CD8-positive, alpha-beta memory T cell (primary cell): ENCODE data around the gene ANKK1. TPM values are rescaled to one million over a fixed set of nuclear protein-coding genes. Genes with fewer than 3 reads are reported as not detected.

ENCODE experiments used
- CTCF ChIA-PET: fragments of 350-600 bp; sonication (Branson Sonifier 250); formaldehyde crosslinking; loops from one replicate; lab custom pipeline; 2021; ENCODE audit warnings: antibody characterized with exemption; lab: Charles Lee
- POLR2A ChIA-PET: fragments of 350-600 bp; sonication (Branson Sonifier 250); formaldehyde crosslinking; loops from one replicate; lab custom pipeline; 2021; ENCODE audit warnings: antibody characterized with exemption; lab: Charles Lee
- DNase-seq, 5 donors: peaks; one replicate each; pipeline versions ENCODE4 v3.0.0 to v3.0.0-alpha.2; 2020 to 2022; ENCODE audit warnings: mixed read lengths in 1 of 5
- H3K27ac ChIP-seq: one replicate; pipeline ENCODE4 v1.7.0; 2013; ENCODE audit warnings: low read depth, mild to moderate bottlenecking, low read length, moderate library complexity
- H3K27me3 ChIP-seq: 2 replicates; pipeline ENCODE4 v1.7.0; 2013; ENCODE audit warnings: low read length, mild to moderate bottlenecking; ENCODE audit not compliant: insufficient read depth, poor library complexity, severe bottlenecking
- H3K36me3 ChIP-seq: 2 replicates; pipeline ENCODE4 v1.7.0; 2013; ENCODE audit warnings: mild to moderate bottlenecking, low read length, moderate library complexity; ENCODE audit not compliant: insufficient read depth
- H3K4me1 ChIP-seq: 2 replicates; pipeline ENCODE4 v1.7.0; 2013; ENCODE audit warnings: mild to moderate bottlenecking, low read length, moderate library complexity; ENCODE audit not compliant: insufficient read depth
- H3K4me3 ChIP-seq: 2 replicates; pipeline ENCODE4 v1.7.0; 2013; ENCODE audit warnings: mild to moderate bottlenecking, low read length
- H3K9me3 ChIP-seq: 2 replicates; pipeline ENCODE4 v1.7.0; 2013; ENCODE audit warnings: mild to moderate bottlenecking, low read length
- H3K27ac Mint-ChIP-seq, 8 donors: one replicate each; pipeline ENCODE4 v1.8.0; 2020 to 2021; ENCODE audit warnings: mixed read lengths in 8 of 8, mild to moderate bottlenecking in 6 of 8, inconsistent platforms in 3 of 8, moderate library complexity in 3 of 8
- H3K27me3 Mint-ChIP-seq, 2 donors: one replicate each; pipeline ENCODE4 v1.8.0; 2020 to 2021; ENCODE audit warnings: mixed read lengths in 2 of 2, mild to moderate bottlenecking in 1 of 2, moderate library complexity in 1 of 2
- H3K36me3 Mint-ChIP-seq, 3 donors: one replicate each; pipeline ENCODE4 v1.8.0; 2020 to 2021; ENCODE audit warnings: mixed read lengths in 3 of 3, inconsistent platforms in 1 of 3, mild to moderate bottlenecking in 1 of 3
- H3K4me1 Mint-ChIP-seq, 3 donors: one replicate each; pipeline ENCODE4 v1.8.0; 2020 to 2021; ENCODE audit warnings: mixed read lengths in 3 of 3, inconsistent platforms in 1 of 3, mild to moderate bottlenecking in 1 of 3
- H3K4me3 Mint-ChIP-seq, 7 donors: one replicate each; pipeline ENCODE4 v1.8.0; 2020 to 2021; ENCODE audit warnings: mixed read lengths in 7 of 7, mild to moderate bottlenecking in 6 of 7, moderate library complexity in 4 of 7, inconsistent platforms in 2 of 7
- H3K9me3 Mint-ChIP-seq, 5 donors: one replicate each; pipeline ENCODE4 v1.8.0; 2020 to 2022; ENCODE audit warnings: mixed read lengths in 5 of 5, mild to moderate bottlenecking in 3 of 5, moderate library complexity in 2 of 5, inconsistent platforms in 1 of 5
- polyA plus RNA-seq: library from polyadenylated mRNA; unstranded; fragments of 300-500 nt; fragmentation: Illumina TruSeq; gene quantifications from one replicate; pipeline ENCODE4 v1.2.3, GENCODE V29; 2021
- total RNA-seq, 2 experiments: library from RNA; stranded (reverse); gene quantifications; one replicate each; pipeline ENCODE4 v1.2.3, GENCODE V29; 2021

The ANKK1 gene
- total and polyA plus RNA-seq, 3 experiments from 2014 or later: 0.08 to 0.57 (median 0.42) TPM

- H3K27me3 ChIP-seq: no peaks in the 10 kb centered on the region
- Mint-ChIP-seq H3K4me3 (no peak overlapping the region), H3K27ac (no peak overlapping the region), H3K36me3 (no peaks in the 10 kb centered on the region), H3K27me3 (peaks cover 1 to 3% of the 10 kb centered on the region in 2 donors), H3K4me1 (no peaks in the 10 kb centered on the region), H3K9me3 (no peaks in the 10 kb centered on the region)
- H3K27ac ChIP-seq: no peak overlapping the region
- POLR2A ChIA-PET: no interaction called here
- H3K4me3 ChIP-seq: no peak overlapping the region
- H3K9me3 ChIP-seq: no peaks in the 10 kb centered on the region
- CTCF ChIA-PET: no interaction called here
- DNase-seq: no peak
- no peaks in the 10 kb centered on the region for H3K36me3 ChIP-seq
- no peaks in the 10 kb centered on the region for H3K4me1 ChIP-seq
These were observed 18.3 kb downstream of the ANKK1 start for GRCh38 chr11:113405724-113406478.

GRCh38 chr11:113407163-113407562, 19.6 kb downstream of the ANKK1 start:
- Mint-ChIP-seq H3K27me3 (peaks cover 1 to 12% of the 10 kb centered on the region in 2 donors), H3K9me3 (no peaks in the 10 kb centered on the region), H3K36me3 (no peaks in the 10 kb centered on the region), H3K4me1 (no peaks in the 10 kb centered on the region), H3K4me3 (no peak overlapping the region), H3K27ac (no peak overlapping the region)
- H3K4me1 ChIP-seq: no peaks in the 10 kb centered on the region
- no peaks in the 10 kb centered on the region for H3K36me3 ChIP-seq
- H3K27ac ChIP-seq: no peak overlapping the region
- H3K27me3 ChIP-seq: no peaks in the 10 kb centered on the region
- ChIA-PET CTCF (no interaction called here), POLR2A (no interaction called here)
- H3K4me3 ChIP-seq: no peak overlapping the region
- no peak for DNase-seq
- H3K9me3 ChIP-seq: no peaks in the 10 kb centered on the region

GRCh38 chr11:113408206-113408605, 20.6 kb downstream of the ANKK1 start:
- H3K36me3 ChIP-seq: no peaks in the 10 kb centered on the region
- H3K9me3 ChIP-seq: no peaks in the 10 kb centered on the region
- H3K27ac Mint-ChIP-seq: no peak overlapping the region
- no peaks in the 10 kb centered on the region for H3K27me3 ChIP-seq
- no peak overlapping the region for H3K4me3 Mint-ChIP-seq
- ChIA-PET CTCF (no interaction called here), POLR2A (no interaction called here)
- no peak overlapping the region for H3K27ac ChIP-seq
- H3K27me3 Mint-ChIP-seq: peaks cover 0 to 12% of the 10 kb centered on the region in 2 donors
- no peak for DNase-seq
- no peak overlapping the region for H3K4me3 ChIP-seq
- H3K4me1 ChIP-seq: no peaks in the 10 kb centered on the region
- H3K4me1 Mint-ChIP-seq: no peaks in the 10 kb centered on the region
- no peaks in the 10 kb centered on the region for H3K36me3 Mint-ChIP-seq
- no peaks in the 10 kb centered on the region for H3K9me3 Mint-ChIP-seq

DNA sequence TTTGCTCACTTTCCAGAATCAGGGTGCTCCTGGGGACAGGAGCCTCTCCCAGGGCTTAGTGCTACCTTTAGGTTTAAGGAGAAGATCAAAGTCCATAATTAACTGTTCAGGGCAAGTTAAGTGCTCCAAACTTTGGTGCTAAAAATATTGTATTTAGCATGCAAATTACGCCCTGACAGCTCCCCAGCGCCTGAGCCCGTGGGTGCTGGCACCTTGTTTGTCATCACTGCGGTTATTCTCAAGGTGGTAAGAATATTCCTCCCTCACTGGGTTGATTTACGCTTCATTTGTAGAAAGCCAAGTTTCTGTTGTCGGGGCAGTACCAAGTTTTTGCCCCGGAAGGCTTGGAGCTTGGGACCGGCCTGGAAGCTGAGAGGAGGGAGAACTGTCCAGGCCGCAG, 21.3 kb downstream of the ANKK1 start:
- no peak overlapping the region for H3K4me3 ChIP-seq
- H3K36me3 ChIP-seq: no peaks in the 10 kb centered on the region
- ChIA-PET POLR2A (no interaction called here), CTCF (no interaction called here)
- DNase-seq: no peak
- H3K4me1 ChIP-seq: no peaks in the 10 kb centered on the region
- no peak overlapping the region for H3K4me3 Mint-ChIP-seq
- H3K36me3 Mint-ChIP-seq: no peaks in the 10 kb centered on the region
- no peak overlapping the region for H3K27ac ChIP-seq
- H3K27me3 Mint-ChIP-seq: peaks cover 0 to 12% of the 10 kb centered on the region in 2 donors
- no peaks in the 10 kb centered on the region for H3K9me3 ChIP-seq
- H3K9me3 Mint-ChIP-seq: no peaks in the 10 kb centered on the region
- H3K27ac Mint-ChIP-seq: no peak overlapping the region
- H3K27me3 ChIP-seq: no peaks in the 10 kb centered on the region
- H3K4me1 Mint-ChIP-seq: no peaks in the 10 kb centered on the region

DNA sequence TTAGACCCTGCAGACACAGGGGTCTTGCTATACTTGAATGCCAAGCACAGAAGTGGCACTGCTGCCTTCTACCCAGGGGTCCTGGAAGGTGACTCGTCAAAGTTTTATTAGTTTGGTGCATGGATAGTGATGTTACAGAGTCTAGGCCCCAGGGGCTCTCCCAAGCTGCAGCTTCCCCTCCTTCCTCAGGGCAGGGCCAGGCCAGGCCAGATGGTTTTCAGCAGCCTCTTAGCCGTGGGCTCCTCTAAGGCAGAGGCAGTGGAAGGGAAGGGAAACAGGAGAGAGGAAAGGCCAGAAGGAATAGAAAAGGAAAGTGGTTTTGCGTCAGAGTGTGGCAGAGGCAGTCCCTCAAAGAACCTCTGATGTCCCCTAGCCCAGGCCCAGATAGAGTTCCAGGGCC, 21.9 kb downstream of the ANKK1 start:
- Mint-ChIP-seq H3K27ac (no peak overlapping the region), H3K9me3 (no peaks in the 10 kb centered on the region), H3K4me3 (no peak overlapping the region), H3K27me3 (peaks cover 0 to 14% of the 10 kb centered on the region in 2 donors), H3K36me3 (no peaks in the 10 kb centered on the region), H3K4me1 (no peaks in the 10 kb centered on the region)
- Histone ChIP-seq H3K9me3 (no peaks in the 10 kb centered on the region), H3K27me3 (no peaks in the 10 kb centered on the region), H3K4me1 (no peaks in the 10 kb centered on the region), H3K27ac (no peak overlapping the region), H3K36me3 (no peaks in the 10 kb centered on the region), H3K4me3 (no peak overlapping the region)
- no peak for DNase-seq
- ChIA-PET POLR2A (no interaction called here), CTCF (no interaction called here)

- Histone ChIP-seq H3K27ac (no peak overlapping the region), H3K4me3 (no peak overlapping the region), H3K4me1 (no peaks in the 10 kb centered on the region), H3K36me3 (no peaks in the 10 kb centered on the region), H3K27me3 (no peaks in the 10 kb centered on the region), H3K9me3 (no peaks in the 10 kb centered on the region)
- Mint-ChIP-seq H3K27ac (no peak overlapping the region), H3K4me3 (no peak overlapping the region), H3K4me1 (no peaks in the 10 kb centered on the region), H3K9me3 (no peaks in the 10 kb centered on the region), H3K36me3 (no peaks in the 10 kb centered on the region), H3K27me3 (peaks cover 0 to 15% of the 10 kb centered on the region in 2 donors)
- DNase-seq: no peak
- ChIA-PET POLR2A (no interaction called here), CTCF (no interaction called here)
These were observed 23.0 kb downstream of the ANKK1 start for GRCh38 chr11:113410414-113411135.

- H3K36me3 ChIP-seq: no peaks in the 10 kb centered on the region
- no peak overlapping the region for H3K27ac Mint-ChIP-seq
- H3K27me3 ChIP-seq: no peaks in the 10 kb centered on the region
- no peaks in the 10 kb centered on the region for H3K36me3 Mint-ChIP-seq
- H3K4me3 Mint-ChIP-seq: no peak overlapping the region
- H3K9me3 ChIP-seq: no peaks in the 10 kb centered on the region
- ChIA-PET CTCF (no interaction called here), POLR2A (no interaction called here)
- DNase-seq: no peak
- no peak overlapping the region for H3K4me3 ChIP-seq
- no peaks in the 10 kb centered on the region for H3K9me3 Mint-ChIP-seq
- no peak overlapping the region for H3K27ac ChIP-seq
- H3K4me1 ChIP-seq: no peaks in the 10 kb centered on the region
- H3K27me3 Mint-ChIP-seq: peaks cover 2 to 15% of the 10 kb centered on the region in 2 donors
- H3K4me1 Mint-ChIP-seq: no peaks in the 10 kb centered on the region
These were observed 24.0 kb downstream of the ANKK1 start for GRCh38 chr11:113411536-113411935.

GRCh38 chr11:113412675-113413074, 25.1 kb downstream of the ANKK1 start:
- CTCF ChIA-PET: no interaction called here
- POLR2A ChIA-PET: no interaction called here
- Mint-ChIP-seq H3K9me3 (no peaks in the 10 kb centered on the region), H3K4me3 (no peak overlapping the region), H3K36me3 (no peaks in the 10 kb centered on the region), H3K4me1 (no peaks in the 10 kb centered on the region), H3K27ac (no peak overlapping the region), H3K27me3 (peaks cover 2 to 15% of the 10 kb centered on the region in 2 donors)
- H3K4me1 ChIP-seq: no peaks in the 10 kb centered on the region
- DNase-seq: no peak
- H3K27ac ChIP-seq: no peak overlapping the region
- H3K27me3 ChIP-seq: no peaks in the 10 kb centered on the region
- H3K9me3 ChIP-seq: no peaks in the 10 kb centered on the region
- H3K36me3 ChIP-seq: no peaks in the 10 kb centered on the region
- no peak overlapping the region for H3K4me3 ChIP-seq
